Right atrium auricular region (tissue), 2 donors: ENCODE data around the gene CACNG1. TPM values are rescaled to one million over a fixed set of nuclear protein-coding genes. Genes with fewer than 3 reads are reported as not detected.

Experiments
- DNase-seq: peaks from one replicate; pipeline ENCODE4 v3.0.0-alpha.2; 2019; ENCODE audit warnings: low spot score
- H3K27ac ChIP-seq, 2 donors: fragments of 200-600 bp; sonication (generic); 1 replicate in 1 of 2; 2 replicates in 1 of 2; pipeline ENCODE4 v1.5.1; 2016 to 2019
- H3K27me3 ChIP-seq, 2 donors: fragments of 200-600 bp; sonication (generic); one replicate each; pipeline versions ENCODE4 v1.5.1 to v1.6.0; 2017 to 2019
- H3K36me3 ChIP-seq: fragments of 200-600 bp; sonication (generic); one replicate; pipeline ENCODE4 v1.5.1; 2016
- H3K4me1 ChIP-seq, 2 donors: fragments of 200-600 bp; sonication (generic); one replicate each; pipeline versions ENCODE4 v1.5.1 to v1.6.0; 2017 to 2019
- H3K4me3 ChIP-seq, 2 donors: fragments of 200-600 bp; sonication (generic); 1 replicate in 1 of 2; 2 replicates in 1 of 2; pipeline ENCODE4 v1.5.1; 2017 to 2019; ENCODE audit warnings: mild to moderate bottlenecking in 1 of 2, moderate library complexity in 1 of 2
- H3K9me3 ChIP-seq, 2 donors: fragments of 200-600 bp; sonication (generic); one replicate each; pipeline ENCODE4 v1.5.1; 2019
- CTCF ChIP-seq, 2 donors: fragments of 200-600 bp; sonication (generic); IDR thresholded peaks; one replicate each; pipeline ENCODE4 v1.5.1; 2019; ENCODE audit warnings: antibody characterized with exemption in 2 of 2
- total RNA-seq, 2 donors: library from RNA; depleted of rRNA; stranded (reverse); fragments of >200 nt; gene quantifications; one replicate each; pipeline ENCODE4 v1.1.0, GENCODE V29; 2016

The CACNG1 gene
- total RNA-seq, 2 donors from 2014 or later: not detected

DNA sequence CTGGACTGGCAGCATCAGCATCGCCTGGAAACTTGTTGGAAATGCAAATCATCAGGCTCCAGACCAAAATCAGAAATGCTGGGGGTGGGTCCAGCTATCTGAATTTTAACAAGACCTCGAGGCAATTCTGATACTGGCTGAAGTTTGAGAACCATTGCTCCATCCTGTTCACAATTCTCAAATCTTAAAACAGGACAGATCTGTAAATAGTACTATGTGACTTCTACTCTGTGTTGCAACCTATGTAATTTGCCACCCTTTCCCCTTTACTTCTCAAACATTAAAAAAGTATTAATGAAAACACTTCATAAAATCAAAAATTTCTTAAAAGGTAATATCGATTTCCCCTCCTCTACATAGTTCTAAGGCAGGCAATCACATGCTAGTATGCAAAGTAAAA lies 28.5 kb downstream of the CACNG1 start:
- DNase-seq: no peak
- Histone ChIP-seq H3K36me3 (peaks cover 12% of the 10 kb centered on the region), H3K9me3 (no peaks in the 10 kb centered on the region), H3K4me1 (no peaks in the 10 kb centered on the region), H3K4me3 (no peak overlapping the region), H3K27me3 (no peaks in the 10 kb centered on the region), H3K27ac (no peak overlapping the region)
- no peak for TF ChIP-seq CTCF (IDR thresholded peaks at IDR 0.05)

DNA sequence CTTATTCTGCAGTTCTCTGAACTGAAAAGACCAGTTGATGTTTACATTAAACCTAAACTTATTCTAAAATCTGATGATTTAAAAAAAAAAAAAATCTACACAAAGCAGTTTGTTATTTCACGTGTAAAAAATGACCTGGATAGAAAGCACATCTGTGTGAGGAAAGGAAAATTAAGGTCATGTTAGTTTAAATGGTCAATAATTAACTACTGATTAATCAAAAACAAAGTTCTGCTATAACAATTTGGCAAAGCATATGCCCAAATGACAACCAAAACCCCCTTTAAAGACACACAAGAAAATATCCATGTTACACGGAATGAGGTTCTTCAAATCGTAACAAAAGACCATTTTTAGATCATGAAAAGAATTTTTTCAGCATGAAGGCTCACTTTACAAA lies 30.4 kb downstream of the CACNG1 start:
- TF ChIP-seq CTCF (IDR thresholded peaks at IDR 0.05): no peak
- DNase-seq: no peak
- no peaks in the 10 kb centered on the region for H3K4me1 ChIP-seq
- H3K4me3 ChIP-seq: no peak overlapping the region
- H3K36me3 ChIP-seq: peaks cover 12% of the 10 kb centered on the region
- H3K9me3 ChIP-seq: no peaks in the 10 kb centered on the region
- no peaks in the 10 kb centered on the region for H3K27me3 ChIP-seq
- no peak overlapping the region for H3K27ac ChIP-seq

GRCh38 chr17:67076290-67076689 lies 31.9 kb downstream of the CACNG1 start:
- no peaks in the 10 kb centered on the region for H3K4me1 ChIP-seq
- no peak overlapping the region for H3K4me3 ChIP-seq
- no peak overlapping the region for H3K27ac ChIP-seq
- no peaks in the 10 kb centered on the region for H3K9me3 ChIP-seq
- H3K36me3 ChIP-seq: peaks cover 12% of the 10 kb centered on the region
- DNase-seq: no peak
- TF ChIP-seq CTCF (IDR thresholded peaks at IDR 0.05): no peak
- H3K27me3 ChIP-seq: no peaks in the 10 kb centered on the region

GRCh38 chr17:67078292-67078691 lies 33.9 kb downstream of the CACNG1 start:
- no peak for DNase-seq
- H3K27ac ChIP-seq: no peak overlapping the region
- peaks cover 7% of the 10 kb centered on the region for H3K36me3 ChIP-seq
- H3K4me3 ChIP-seq: no peak overlapping the region
- H3K27me3 ChIP-seq: no peaks in the 10 kb centered on the region
- no peaks in the 10 kb centered on the region for H3K9me3 ChIP-seq
- no peak for TF ChIP-seq CTCF (IDR thresholded peaks at IDR 0.05)
- H3K4me1 ChIP-seq: no peaks in the 10 kb centered on the region

DNA sequence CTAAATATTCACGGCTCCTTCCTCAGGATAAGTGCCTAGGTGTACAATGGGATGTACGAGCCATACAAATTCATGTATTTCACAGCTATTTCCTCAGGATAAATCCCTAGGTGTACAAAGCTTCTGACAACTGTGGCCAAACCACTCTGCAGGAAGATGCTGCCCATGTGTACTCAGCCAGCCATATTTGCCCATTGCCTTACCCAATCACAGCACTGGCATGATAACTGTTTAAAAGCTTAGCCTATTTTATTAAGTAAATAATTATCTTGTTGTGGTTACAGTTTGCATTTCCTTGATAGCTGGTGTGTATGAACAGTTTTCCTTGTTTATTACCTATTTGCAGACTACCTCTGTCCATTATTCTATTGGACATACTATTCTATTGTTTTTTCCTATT lies 35.1 kb downstream of the CACNG1 start:
- no peak overlapping the region for H3K4me3 ChIP-seq
- H3K4me1 ChIP-seq: no peaks in the 10 kb centered on the region
- no peaks in the 10 kb centered on the region for H3K9me3 ChIP-seq
- no peak for TF ChIP-seq CTCF (IDR thresholded peaks at IDR 0.05)
- H3K27ac ChIP-seq: no peak overlapping the region
- no peaks in the 10 kb centered on the region for H3K27me3 ChIP-seq
- peaks cover 7% of the 10 kb centered on the region for H3K36me3 ChIP-seq
- DNase-seq: no peak

DNA sequence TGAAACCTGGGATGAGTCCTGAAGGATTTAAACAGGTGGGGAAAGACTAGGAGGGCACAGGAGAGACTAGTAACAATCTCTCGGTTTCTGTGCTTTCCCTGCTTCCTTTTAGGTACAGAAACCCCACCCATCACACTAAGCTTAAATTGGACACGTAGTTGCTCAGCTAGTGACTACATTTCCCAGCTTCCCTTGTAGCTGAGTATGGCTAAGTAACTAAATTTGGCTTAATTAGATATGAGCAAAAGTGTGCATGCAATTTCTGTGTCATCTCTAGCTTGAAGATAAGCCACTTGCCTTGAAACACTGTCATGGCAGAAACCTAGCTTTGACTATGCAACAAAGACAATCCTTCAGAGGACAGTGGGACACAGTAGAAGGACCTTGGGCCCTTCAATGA lies 36.5 kb downstream of the CACNG1 start:
- TF ChIP-seq CTCF (IDR thresholded peaks at IDR 0.05): no peak
- no peaks in the 10 kb centered on the region for H3K27me3 ChIP-seq
- no peak overlapping the region for H3K4me3 ChIP-seq
- DNase-seq: no peak
- H3K9me3 ChIP-seq: no peaks in the 10 kb centered on the region
- peaks cover 1% of the 10 kb centered on the region for H3K36me3 ChIP-seq
- H3K27ac ChIP-seq: no peak overlapping the region
- no peaks in the 10 kb centered on the region for H3K4me1 ChIP-seq
